AG09319 (cell line): ENCODE data around the gene FANCD2.
A peak's percentile ranks its signal among the peaks of the same experiment; 100 is the strongest.

Experiments
- DNase-seq: peaks from one replicate; pipeline ENCODE4 v3.0.0-alpha.2; 2010; ENCODE audit warnings: low read depth; ENCODE audit errors: extremely low read depth
- TF ChIP-seq, protein P1 (sequence below): IDR thresholded peaks from 2 replicates; pipeline ENCODE4 v1.5.1; 2011; ENCODE audit warnings: low read depth, mild to moderate bottlenecking, inconsistent platforms, low read length, moderate library complexity

FANCD2 gene

GRCh38 chr3:10008588-10009344 lies 17.5 kb upstream of the FANCD2 start:
- TF ChIP-seq, protein P1, sequence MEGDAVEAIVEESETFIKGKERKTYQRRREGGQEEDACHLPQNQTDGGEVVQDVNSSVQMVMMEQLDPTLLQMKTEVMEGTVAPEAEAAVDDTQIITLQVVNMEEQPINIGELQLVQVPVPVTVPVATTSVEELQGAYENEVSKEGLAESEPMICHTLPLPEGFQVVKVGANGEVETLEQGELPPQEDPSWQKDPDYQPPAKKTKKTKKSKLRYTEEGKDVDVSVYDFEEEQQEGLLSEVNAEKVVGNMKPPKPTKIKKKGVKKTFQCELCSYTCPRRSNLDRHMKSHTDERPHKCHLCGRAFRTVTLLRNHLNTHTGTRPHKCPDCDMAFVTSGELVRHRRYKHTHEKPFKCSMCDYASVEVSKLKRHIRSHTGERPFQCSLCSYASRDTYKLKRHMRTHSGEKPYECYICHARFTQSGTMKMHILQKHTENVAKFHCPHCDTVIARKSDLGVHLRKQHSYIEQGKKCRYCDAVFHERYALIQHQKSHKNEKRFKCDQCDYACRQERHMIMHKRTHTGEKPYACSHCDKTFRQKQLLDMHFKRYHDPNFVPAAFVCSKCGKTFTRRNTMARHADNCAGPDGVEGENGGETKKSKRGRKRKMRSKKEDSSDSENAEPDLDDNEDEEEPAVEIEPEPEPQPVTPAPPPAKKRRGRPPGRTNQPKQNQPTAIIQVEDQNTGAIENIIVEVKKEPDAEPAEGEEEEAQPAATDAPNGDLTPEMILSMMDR: no peak
- peak; percentile 22 for DNase-seq

DNA sequence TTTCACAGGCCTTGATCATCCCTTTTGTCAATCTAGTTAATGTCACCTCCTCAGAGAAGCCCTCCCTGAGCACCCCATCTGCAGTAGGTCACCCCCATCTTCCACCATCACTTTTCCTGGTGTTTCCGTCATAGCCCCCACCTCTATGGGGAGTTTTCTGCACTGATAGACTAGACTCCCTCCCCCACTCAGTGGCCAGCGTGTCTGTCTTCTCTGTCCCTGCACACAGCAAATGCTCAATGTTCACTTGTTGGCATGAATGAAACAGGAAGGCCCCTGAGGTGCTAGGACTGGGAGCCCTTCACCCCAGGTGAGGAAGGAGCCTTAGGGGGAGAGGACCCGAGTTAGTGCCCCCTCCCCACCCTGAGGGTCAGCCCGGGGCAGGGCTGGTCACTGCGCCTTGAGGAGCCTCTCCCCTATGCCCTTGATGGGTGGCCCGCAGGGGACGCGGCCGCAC lies 15.8 kb upstream of the FANCD2 start:
- no peak for DNase-seq
- TF ChIP-seq, protein P1: no peak

DNA sequence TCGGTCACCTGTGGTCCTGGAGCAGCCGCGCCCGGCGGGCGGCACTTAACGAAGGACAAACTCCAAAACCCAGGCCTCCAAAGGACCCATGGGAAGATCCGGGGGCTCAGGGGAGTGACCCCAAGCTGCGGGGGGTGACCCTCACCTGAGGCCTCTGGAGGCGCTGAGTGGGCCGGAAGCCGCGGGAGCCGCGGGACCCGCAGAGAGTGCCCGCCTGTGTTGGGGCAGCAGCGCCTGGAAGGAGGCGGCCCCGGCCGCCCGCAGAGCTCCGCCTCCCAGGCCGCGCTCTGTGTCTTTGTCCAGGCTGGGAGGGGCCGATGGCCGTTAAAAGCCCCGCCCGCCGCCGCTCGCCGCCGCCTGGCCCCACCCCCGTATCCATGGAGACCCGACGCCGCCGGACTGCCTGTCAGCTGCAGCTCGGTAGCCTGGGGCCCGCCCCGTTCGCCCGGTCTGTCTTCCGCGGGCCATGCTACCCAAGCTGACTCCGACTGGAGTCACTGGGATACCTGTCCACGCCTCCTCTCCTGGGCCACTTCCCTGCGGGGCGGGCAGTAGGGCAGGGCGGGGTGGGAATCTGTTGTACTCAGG lies 15.3 kb upstream of the FANCD2 start:
- DNase-seq: peak; percentile 67
- TF ChIP-seq, protein P1: no peak

GRCh38 chr3:10011631-10012030 lies 14.6 kb upstream of the FANCD2 start:
- no peak for DNase-seq
- TF ChIP-seq, protein P1: no peak

DNA sequence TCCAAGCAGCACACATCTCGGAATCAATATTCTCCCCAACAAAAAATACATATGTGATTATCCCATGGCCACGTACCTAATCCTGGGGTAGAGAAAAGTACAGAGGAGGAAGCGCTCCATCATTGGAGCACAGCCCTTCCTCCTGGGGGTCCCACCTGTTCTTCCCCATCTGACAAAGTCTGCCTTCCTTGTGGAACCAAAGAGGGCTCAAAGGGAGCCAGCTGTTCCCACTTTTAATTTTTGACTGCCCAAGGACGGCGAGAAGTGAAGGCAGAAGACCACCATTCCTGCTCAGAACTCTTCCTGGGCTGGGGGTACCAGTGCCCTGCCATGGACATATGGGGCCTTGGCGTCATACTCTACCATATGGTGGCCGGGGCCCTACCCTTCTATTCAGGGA lies 14.1 kb upstream of the FANCD2 start:
- DNase-seq: no peak

GRCh38 chr3:10015461-10015904 lies 10.8 kb upstream of the FANCD2 start:
- DNase-seq: peak; percentile 93

More for the DNA sequence above, 14.1 kb upstream of the FANCD2 start:
- TF ChIP-seq, protein P1: no peak

More at GRCh38 chr3:10015461-10015904, 10.8 kb upstream of the FANCD2 start:
- TF ChIP-seq, protein P1: no peak
